HEK293 (cell line): ENCODE data around the gene FOXP4.

ENCODE experiments used
- ATF2 ChIP-seq: fragments of 450-650 bp; formaldehyde crosslinking; IDR thresholded peaks from 2 replicates; pipeline ENCODE4 v1.5.1; 2016; ENCODE audit warnings: missing biosample characterization, missing genetic modification characterization, low read depth
- PRDM4 ChIP-seq: fragments of 450-650 bp; formaldehyde crosslinking; IDR thresholded peaks from 2 replicates; pipeline ENCODE4 v1.5.1; 2017; ENCODE audit warnings: missing biosample characterization, missing genetic modification characterization
- SETDB1 ChIP-seq: IDR thresholded peaks from one replicate; pipeline ENCODE4 v1.6.1; 2017; ENCODE audit warnings: mild to moderate bottlenecking, low read length, moderate library complexity, mixed read lengths; ENCODE audit not compliant: insufficient read length
- ZNF140 ChIP-seq: fragments of 450-650 bp; formaldehyde crosslinking; IDR thresholded peaks from 2 replicates; pipeline ENCODE4 v1.5.1; 2016; ENCODE audit warnings: missing biosample characterization, missing genetic modification characterization
- ZNF274 ChIP-seq, 2 experiments: fragments of 200-500 bp in 1 of 2; fragments of 450-650 bp in 1 of 2; sonication (Bioruptor generic) in 1 of 2; formaldehyde crosslinking in 1 of 2; IDR thresholded peaks; 2 replicates each; pipeline versions ENCODE4 v1.5.1 to v1.6.1; 2014 to 2016; ENCODE audit warnings: borderline replicate concordance in 1 of 2, inconsistent platforms in 1 of 2, low read length in 1 of 2, missing biosample characterization in 1 of 2, missing genetic modification characterization in 1 of 2
- ZNF335 ChIP-seq: fragments of 450-650 bp; formaldehyde crosslinking; conservative IDR thresholded peaks from 2 replicates; pipeline ENCODE4 v1.5.1; 2016; ENCODE audit warnings: missing biosample characterization, missing genetic modification characterization
- ZNF629 ChIP-seq: fragments of 450-650 bp; formaldehyde crosslinking; IDR thresholded peaks from 2 replicates; pipeline ENCODE4 v1.5.1; 2017; ENCODE audit warnings: missing biosample characterization, missing genetic modification characterization
- ZNF664 ChIP-seq: fragments of 450-650 bp; formaldehyde crosslinking; IDR thresholded peaks from 2 replicates; pipeline ENCODE4 v1.5.1; 2016; ENCODE audit warnings: missing biosample characterization, missing genetic modification characterization
- TF ChIP-seq, protein P1 (sequence below): fragments of 450-650 bp; formaldehyde crosslinking; IDR thresholded peaks from 2 replicates; pipeline ENCODE4 v1.5.1; 2016; ENCODE audit warnings: missing biosample characterization, missing genetic modification characterization

DNA sequence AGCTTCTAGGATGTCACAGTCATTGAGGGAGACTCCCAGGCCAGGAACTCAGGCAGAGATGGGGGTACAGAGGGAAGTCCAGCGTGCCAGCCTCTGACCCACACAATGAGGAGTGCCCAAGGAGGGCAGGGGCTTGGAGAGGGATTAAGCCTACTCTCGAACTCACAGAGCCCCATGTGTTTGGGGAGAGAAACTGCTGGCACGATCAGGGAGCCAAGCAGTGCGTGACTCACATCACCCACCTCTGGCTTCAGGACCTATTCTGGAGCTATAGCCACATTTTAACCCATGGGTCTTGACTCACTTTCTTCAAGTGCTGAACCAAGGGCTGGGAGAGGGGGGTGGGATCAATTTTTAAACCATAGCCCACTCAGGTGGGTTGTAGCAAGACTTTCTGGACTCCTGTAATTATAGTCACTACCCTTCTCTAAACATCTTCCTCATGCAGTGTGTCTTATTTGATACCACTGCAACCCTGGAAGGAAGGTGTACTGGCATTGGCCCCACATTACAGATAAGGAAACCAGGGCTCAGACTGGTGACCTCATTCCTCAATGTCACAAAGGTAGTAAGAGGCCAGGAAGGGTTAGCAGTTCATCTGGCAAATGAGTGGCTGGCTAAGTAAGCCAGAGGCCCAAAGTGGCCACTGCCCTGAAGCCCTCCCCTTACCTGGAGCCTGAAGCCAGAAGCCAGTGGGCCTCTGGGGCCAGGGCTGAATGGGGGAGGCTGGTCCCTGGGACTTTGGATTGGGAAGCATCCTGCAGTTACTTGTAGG lies 12.0 kb downstream of the FOXP4 start:
- TF ChIP-seq, protein P1, sequence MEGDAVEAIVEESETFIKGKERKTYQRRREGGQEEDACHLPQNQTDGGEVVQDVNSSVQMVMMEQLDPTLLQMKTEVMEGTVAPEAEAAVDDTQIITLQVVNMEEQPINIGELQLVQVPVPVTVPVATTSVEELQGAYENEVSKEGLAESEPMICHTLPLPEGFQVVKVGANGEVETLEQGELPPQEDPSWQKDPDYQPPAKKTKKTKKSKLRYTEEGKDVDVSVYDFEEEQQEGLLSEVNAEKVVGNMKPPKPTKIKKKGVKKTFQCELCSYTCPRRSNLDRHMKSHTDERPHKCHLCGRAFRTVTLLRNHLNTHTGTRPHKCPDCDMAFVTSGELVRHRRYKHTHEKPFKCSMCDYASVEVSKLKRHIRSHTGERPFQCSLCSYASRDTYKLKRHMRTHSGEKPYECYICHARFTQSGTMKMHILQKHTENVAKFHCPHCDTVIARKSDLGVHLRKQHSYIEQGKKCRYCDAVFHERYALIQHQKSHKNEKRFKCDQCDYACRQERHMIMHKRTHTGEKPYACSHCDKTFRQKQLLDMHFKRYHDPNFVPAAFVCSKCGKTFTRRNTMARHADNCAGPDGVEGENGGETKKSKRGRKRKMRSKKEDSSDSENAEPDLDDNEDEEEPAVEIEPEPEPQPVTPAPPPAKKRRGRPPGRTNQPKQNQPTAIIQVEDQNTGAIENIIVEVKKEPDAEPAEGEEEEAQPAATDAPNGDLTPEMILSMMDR (tag by site-specific recombination): no peak
- TF ChIP-seq ZNF335 (tag by site-specific recombination) (no peak), ZNF629 (tag by site-specific recombination) (no peak), PRDM4 (tag by site-specific recombination) (no peak), ATF2 (tag by site-specific recombination) (no peak), SETDB1 (no peak), ZNF140 (no peak), ZNF274 (IDR thresholded peaks at IDR 0.05; ENCODE audit: low read length) (no peak), ZNF274 (tag by site-specific recombination; IDR thresholded peaks at IDR 0.05; ENCODE audit: borderline replicate concordance) (no peak), ZNF664 (tag by site-specific recombination) (no peak)
